Cerebellar cortex (tissue), 1 donor: ENCODE measurements around the gene TNNT2.

Source experiments
- DNase-seq: peaks from one replicate; pipeline ENCODE4 v3.0.0-alpha.2; 2015; ENCODE audit warnings: low spot score

The TNNT2 gene

DNA sequence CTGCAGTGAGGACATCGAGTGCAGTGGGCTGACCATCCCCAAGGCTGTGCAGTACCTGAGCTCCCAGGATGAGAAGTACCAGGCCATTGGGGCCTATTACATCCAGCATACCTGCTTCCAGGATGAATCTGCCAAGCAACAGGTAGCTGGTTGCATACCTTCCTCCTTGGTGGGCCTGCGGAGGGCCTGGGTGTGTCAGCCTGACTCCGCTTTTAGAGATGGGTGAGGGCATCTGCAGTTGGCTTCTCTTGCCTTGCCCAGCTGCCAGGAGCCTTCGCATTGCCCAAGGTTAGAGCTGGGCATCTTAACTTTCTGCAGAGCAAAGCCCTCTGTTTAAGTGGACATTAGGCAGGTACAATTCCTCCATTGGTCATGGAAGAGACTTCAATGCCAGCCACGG lies 60.9 kb downstream of the TNNT2 start:
- DNase-seq = no peak

DNA sequence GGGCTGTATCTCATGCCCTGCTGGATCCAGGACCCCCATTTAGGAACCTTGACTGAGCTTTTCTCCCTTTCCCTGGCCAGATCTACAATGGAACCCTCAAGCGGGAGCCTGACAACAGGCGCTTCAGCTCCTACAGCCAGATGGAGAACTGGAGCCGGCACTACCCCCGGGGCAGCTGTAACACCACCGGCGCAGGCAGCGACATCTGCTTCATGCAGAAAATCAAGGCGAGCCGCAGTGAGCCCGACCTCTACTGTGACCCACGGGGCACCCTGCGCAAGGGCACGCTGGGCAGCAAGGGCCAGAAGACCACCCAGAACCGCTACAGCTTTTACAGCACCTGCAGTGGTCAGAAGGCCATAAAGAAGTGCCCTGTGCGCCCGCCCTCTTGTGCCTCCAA lies 64.4 kb downstream of the TNNT2 start:
- no peak for DNase-seq

DNA sequence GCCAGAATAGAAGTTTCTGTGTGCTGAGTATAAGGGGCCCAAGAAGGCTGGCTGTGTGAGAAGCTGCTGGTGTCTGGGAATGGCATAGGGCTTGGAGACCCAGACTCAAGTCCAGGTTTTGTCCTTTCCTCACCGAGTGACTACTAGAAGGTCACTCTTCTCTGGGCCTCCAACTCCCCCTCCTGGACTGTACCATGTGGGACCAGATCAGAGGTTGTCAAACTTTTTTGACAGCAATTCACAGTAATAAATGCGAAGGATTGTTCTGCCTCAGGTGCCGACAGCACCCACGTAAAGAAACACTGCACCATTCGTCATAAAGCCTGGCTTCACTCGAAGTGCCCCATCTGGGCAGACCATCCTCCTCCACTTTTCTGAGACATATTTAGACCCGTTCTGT lies 65.2 kb downstream of the TNNT2 start:
- no peak for DNase-seq

DNA sequence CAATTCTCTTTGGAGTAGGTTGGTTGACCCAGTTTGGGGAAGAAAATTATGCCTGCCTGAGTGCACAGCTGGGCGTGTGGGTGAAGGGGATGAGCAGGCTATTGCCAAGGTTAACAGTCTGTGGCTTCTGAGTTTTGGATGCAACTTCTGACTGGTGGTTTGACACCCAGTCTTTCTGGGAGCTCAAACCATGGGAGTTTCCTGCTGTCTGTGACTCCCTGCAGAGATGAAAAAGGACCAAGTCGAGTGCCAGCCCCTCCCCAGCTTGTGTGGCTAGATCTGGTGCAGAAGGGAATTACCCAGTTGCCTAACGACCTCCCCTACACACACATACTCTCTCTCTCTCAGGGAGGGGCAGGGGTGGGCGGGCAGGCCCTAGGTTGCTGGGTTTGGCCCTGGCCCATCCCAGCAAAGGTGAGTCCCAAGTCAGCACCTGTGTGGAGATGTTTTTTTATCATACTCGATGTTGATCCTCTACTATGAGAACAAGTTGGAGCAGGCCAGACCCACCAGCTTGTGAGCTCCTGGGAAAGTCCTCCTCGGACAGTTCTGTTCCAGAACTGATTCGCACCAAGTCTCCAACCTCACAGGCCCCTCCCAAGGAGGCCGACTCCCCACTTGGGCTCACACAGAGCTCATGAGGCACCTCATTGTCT lies 66.0 kb downstream of the TNNT2 start:
- DNase-seq = no peak

DNA sequence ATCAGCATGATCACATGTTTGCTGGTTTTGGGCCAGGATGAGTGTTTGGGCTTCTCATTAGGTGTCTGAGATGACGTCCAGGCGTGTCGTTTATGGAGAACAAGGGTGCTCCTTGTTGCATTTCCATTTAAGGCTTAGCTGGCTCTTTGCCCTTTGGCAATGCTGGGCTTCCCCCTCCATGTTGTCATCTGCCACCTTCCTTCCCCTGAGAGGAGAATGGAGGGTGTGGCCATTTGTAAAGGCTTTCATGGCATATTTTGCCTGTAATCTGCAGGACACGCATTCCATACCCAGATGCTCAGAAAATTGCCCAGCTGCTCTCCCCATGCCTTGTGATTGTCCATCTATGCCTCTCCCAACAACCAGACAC lies 66.5 kb downstream of the TNNT2 start:
- peak; percentile 2 for DNase-seq

DNA sequence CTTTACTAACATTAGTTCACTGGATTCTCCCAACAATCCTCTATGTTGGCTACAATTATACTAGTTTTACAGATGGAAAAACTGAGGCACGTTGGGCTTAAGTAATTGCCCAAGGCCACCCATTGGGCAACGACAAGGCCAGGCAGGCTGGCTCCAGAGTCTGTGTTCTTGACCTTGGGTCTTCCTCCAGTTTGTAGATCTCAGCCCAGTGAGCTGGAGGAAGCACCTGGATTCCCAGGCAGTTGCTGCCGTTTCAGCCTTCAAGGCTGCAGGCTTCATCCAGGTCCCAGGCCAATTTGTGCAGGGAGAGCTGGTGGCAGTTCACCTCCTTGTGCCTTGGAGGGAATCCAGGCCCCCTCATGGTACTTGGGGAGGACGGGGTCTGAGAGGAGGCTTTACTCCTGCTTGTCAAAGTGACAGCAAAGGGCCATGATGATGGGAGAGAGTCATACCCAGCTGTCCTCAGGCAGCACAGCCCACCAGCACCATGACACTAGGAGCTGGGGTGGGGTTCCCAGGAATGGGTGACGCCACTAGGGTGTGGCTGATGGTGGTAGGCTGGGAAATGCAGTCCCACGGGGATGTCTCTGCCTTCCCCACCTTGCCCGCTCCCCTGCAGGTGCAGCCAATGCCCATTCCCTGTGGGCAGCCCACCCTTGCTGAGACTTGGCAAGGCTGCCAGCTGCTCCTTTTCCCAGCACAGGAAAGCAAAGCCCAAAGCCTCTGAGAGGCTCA lies 67.1 kb downstream of the TNNT2 start:
- no peak for DNase-seq

DNA sequence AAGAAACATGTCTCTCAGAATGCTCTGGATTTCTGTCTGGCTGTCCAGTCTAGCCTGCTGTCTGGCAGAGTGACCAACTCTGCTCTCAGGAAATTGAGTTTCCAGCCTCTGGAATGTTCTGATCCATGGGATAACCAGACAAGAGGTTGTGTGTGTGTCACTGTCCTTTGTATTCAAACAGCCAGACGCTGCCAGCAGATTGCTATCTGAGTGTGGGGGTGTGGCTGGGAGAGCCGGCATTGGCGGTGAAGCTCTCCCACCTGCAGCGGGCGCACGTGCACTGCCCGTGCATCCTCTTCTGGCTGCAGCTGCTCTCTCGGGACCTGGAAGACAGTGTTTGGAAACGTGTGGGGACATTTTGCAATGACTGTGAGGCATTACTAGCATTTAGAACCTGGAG lies 68.1 kb downstream of the TNNT2 start:
- no peak for DNase-seq
